H1 (cell line): ENCODE measurements around the gene CAMKK2. TPM values are rescaled to one million over a fixed set of nuclear protein-coding genes. Genes with fewer than 3 reads are reported as not detected.

Experiments used
- CTCF ChIA-PET: fragments of 300-600 bp; sonication (Branson Sonifier 250); formaldehyde crosslinking; loops from one replicate; lab custom pipeline; 2021; ENCODE audit not compliant: partially characterized antibody; lab: Charles Lee
- POLR2A ChIA-PET: fragments of 300-600 bp; sonication (Branson Sonifier 250); formaldehyde crosslinking; loops from one replicate; lab custom pipeline; 2021; ENCODE audit warnings: inconsistent platforms; ENCODE audit not compliant: partially characterized antibody; lab: Charles Lee
- DNase-seq, 2 experiments: peaks; one replicate each; pipeline versions ENCODE4 v3.0.0 to v3.0.0-alpha.2; 2010 to 2022; ENCODE audit warnings: low spot score in 2 of 2, low read depth in 1 of 2, mixed read lengths in 1 of 2
- FAIRE-seq: peaks from 2 replicates; lab custom pipeline; 2011; peaks lifted over from hg19 to GRCh38; lab: Jason Lieb, UNC
- H2AFZ ChIP-seq: 2 replicates; pipeline ENCODE4 v1.8.1; 2012; ENCODE audit warnings: low read length, inconsistent platforms
- H2AK5ac ChIP-seq: 2 replicates; pipeline ENCODE4 v1.6.1; 2013; ENCODE audit warnings: low read depth, low read length
- H2BK120ac ChIP-seq: replicated peaks from 2 replicates; pipeline ENCODE3; 2013; ENCODE audit warnings: low read depth, low read length, inconsistent platforms
- H2BK12ac ChIP-seq: 2 replicates; pipeline ENCODE4 v1.6.1; 2013; ENCODE audit warnings: low read depth, low read length
- H2BK15ac ChIP-seq: 2 replicates; pipeline ENCODE4 v1.6.1; 2013; ENCODE audit warnings: low read length
- H2BK20ac ChIP-seq: 2 replicates; pipeline ENCODE4 v1.6.1; 2013; ENCODE audit warnings: low read length
- H2BK5ac ChIP-seq: 2 replicates; pipeline ENCODE4 v1.6.1; 2013; ENCODE audit warnings: low read depth, low read length
- H3K14ac ChIP-seq: 2 replicates; pipeline ENCODE4 v1.6.1; 2013; ENCODE audit warnings: inconsistent platforms; ENCODE audit not compliant: insufficient read length
- H3K18ac ChIP-seq: 2 replicates; pipeline ENCODE4 v1.6.1; 2013; ENCODE audit warnings: low read length; ENCODE audit errors: extremely low read depth
- H3K23ac ChIP-seq: 2 replicates; pipeline ENCODE4 v1.6.1; 2013; ENCODE audit warnings: inconsistent platforms; ENCODE audit not compliant: insufficient read length
- H3K23me2 ChIP-seq: 2 replicates; pipeline ENCODE4 v1.6.1; 2013; ENCODE audit warnings: low read depth, low read length
- H3K27ac ChIP-seq: 2 replicates; pipeline ENCODE4 v1.6.1; 2011; ENCODE audit warnings: low read depth, low read length, inconsistent platforms
- H3K27me3 ChIP-seq, 4 experiments: replicated peaks in 1 of 4; 1 replicate in 1 of 4; 2 replicates in 3 of 4; pipeline versions ENCODE4 v1.6.1 to v1.8.1; 2011 to 2013; ENCODE audit warnings: low read length in 3 of 4, mild to moderate bottlenecking in 3 of 4, inconsistent platforms in 2 of 4, mixed read lengths in 2 of 4, moderate library complexity in 1 of 4; ENCODE audit not compliant: control insufficient read depth in 3 of 4, insufficient read depth in 3 of 4; ENCODE audit errors: extremely low read depth in 1 of 4
- H3K36me3 ChIP-seq, 4 experiments: 2 replicates each; pipeline versions ENCODE4 v1.6.1 to v1.8.1; 2011 to 2013; ENCODE audit warnings: mild to moderate bottlenecking in 4 of 4, low read length in 3 of 4, moderate library complexity in 2 of 4, control low read depth in 1 of 4, inconsistent platforms in 1 of 4; ENCODE audit not compliant: insufficient read depth in 4 of 4, control insufficient read depth in 2 of 4
- H3K4ac ChIP-seq: replicated peaks from 2 replicates; pipeline ENCODE3; 2013; ENCODE audit warnings: low read length, low read depth, mixed read lengths, inconsistent platforms; ENCODE audit not compliant: insufficient read length
- H3K4me1 ChIP-seq, 4 experiments: replicated peaks in 1 of 4; 1 replicate in 1 of 4; 2 replicates in 3 of 4; pipeline versions ENCODE4 v1.6.1 to v1.8.1; 2011 to 2013; ENCODE audit warnings: low read length in 3 of 4, inconsistent platforms in 2 of 4, mixed read lengths in 1 of 4; ENCODE audit not compliant: insufficient read depth in 4 of 4, control insufficient read depth in 3 of 4
- H3K4me2 ChIP-seq, 2 experiments: 2 replicates each; pipeline versions ENCODE4 v1.6.1 to v1.8.1; 2011 to 2013; ENCODE audit warnings: low read depth in 2 of 2, low read length in 2 of 2, control low read depth in 1 of 2, inconsistent platforms in 1 of 2, mild to moderate bottlenecking in 1 of 2; ENCODE audit not compliant: insufficient read depth in 1 of 2
- H3K4me3 ChIP-seq, 4 experiments: fragments of 200-600, 300-600 bp in 1 of 4; sonication (generic), shearing (Covaris generic), sonication (Bioruptor Twin) in 1 of 4; 2 replicates each; pipeline versions ENCODE4 v1.5.1 to v1.8.1; 2011 to 2016; ENCODE audit warnings: low read length in 4 of 4, low read depth in 3 of 4, control low read depth in 2 of 4, inconsistent platforms in 2 of 4, mild to moderate bottlenecking in 2 of 4, mixed read lengths in 1 of 4, moderate library complexity in 1 of 4; ENCODE audit not compliant: insufficient read depth in 2 of 4; ENCODE audit errors: extremely low read depth in 1 of 4
- H3K56ac ChIP-seq: replicated peaks from 2 replicates; pipeline ENCODE3; 2013; ENCODE audit warnings: low read depth, mild to moderate bottlenecking, mixed read lengths, low read length, inconsistent platforms; ENCODE audit not compliant: insufficient read length
- H3K79me1 ChIP-seq: 2 replicates; pipeline ENCODE4 v1.6.1; 2013; ENCODE audit warnings: low read depth, low read length, control low read depth
- H3K79me2 ChIP-seq, 2 experiments: 2 replicates each; pipeline versions ENCODE4 v1.6.1 to v1.8.1; 2012 to 2013; ENCODE audit warnings: low read length in 2 of 2, mild to moderate bottlenecking in 2 of 2, inconsistent platforms in 1 of 2; ENCODE audit not compliant: insufficient read depth in 2 of 2, control insufficient read depth in 1 of 2
- H3K9ac ChIP-seq, 4 experiments: replicated peaks in 1 of 4; 1 replicate in 1 of 4; 2 replicates in 3 of 4; pipeline versions ENCODE4 v1.6.1 to v1.8.1; 2011 to 2013; ENCODE audit warnings: low read depth in 3 of 4, low read length in 3 of 4, control low read depth in 2 of 4, mild to moderate bottlenecking in 2 of 4, moderate library complexity in 2 of 4, inconsistent platforms in 1 of 4; ENCODE audit errors: extremely low read depth in 1 of 4
- H3K9me3 ChIP-seq, 2 experiments: 2 replicates each; pipeline versions ENCODE4 v1.6.1 to v1.8.1; 2012 to 2013; ENCODE audit warnings: mild to moderate bottlenecking in 2 of 2, moderate library complexity in 2 of 2, control low read depth in 1 of 2, inconsistent platforms in 1 of 2, low read depth in 1 of 2, low read length in 1 of 2, mixed read lengths in 1 of 2; ENCODE audit not compliant: insufficient read depth in 2 of 2
- H4K20me1 ChIP-seq, 2 experiments: replicated peaks in 1 of 2; 2 replicates each; pipeline versions ENCODE3 to v1.8.1; 2011 to 2013; ENCODE audit warnings: inconsistent platforms in 2 of 2, low read length in 2 of 2, mild to moderate bottlenecking in 1 of 2; ENCODE audit not compliant: insufficient read depth in 2 of 2, control insufficient read depth in 1 of 2
- H4K5ac ChIP-seq: 2 replicates; pipeline ENCODE4 v1.6.1; 2013; ENCODE audit warnings: low read length, low read depth, mixed read lengths, inconsistent platforms; ENCODE audit not compliant: insufficient read length
- H4K8ac ChIP-seq: 2 replicates; pipeline ENCODE4 v1.8.0; 2013; ENCODE audit warnings: mild to moderate bottlenecking, moderate library complexity, low read length, inconsistent platforms; ENCODE audit not compliant: insufficient read depth; ENCODE audit errors: extremely low read depth
- H4K91ac ChIP-seq: replicated peaks from 2 replicates; pipeline ENCODE3; 2013; ENCODE audit warnings: low read length, mixed read lengths, inconsistent platforms; ENCODE audit not compliant: insufficient read length
- CBX5 ChIP-seq: fragments of 300-800, 300-1000 bp; sonication (generic); IDR thresholded peaks from 2 replicates; pipeline ENCODE4 v1.7.1; 2016; ENCODE audit warnings: antibody characterized with exemption, low read length, low read depth
- CEBPB ChIP-seq: IDR thresholded peaks from 2 replicates; pipeline ENCODE4 v1.6.1; 2012; ENCODE audit warnings: low read depth, low read length
- CTBP2 ChIP-seq: IDR thresholded peaks from 2 replicates; pipeline ENCODE4 v1.7.0; 2011; ENCODE audit warnings: borderline replicate concordance, mild to moderate bottlenecking, moderate library complexity, mixed read lengths, low read length; ENCODE audit not compliant: insufficient read depth, insufficient read length
- EGR1 ChIP-seq: IDR thresholded peaks from 2 replicates; pipeline ENCODE4 v1.6.1; 2011; ENCODE audit warnings: low read depth, low read length, borderline replicate concordance
- RFX5 ChIP-seq: IDR thresholded peaks from 2 replicates; pipeline ENCODE4 v1.6.1; 2011; ENCODE audit warnings: low read depth, low read length, improper control_type of control experiment, borderline replicate concordance
- SIN3A ChIP-seq, 2 experiments: IDR thresholded peaks in 1 of 2; conservative IDR thresholded peaks in 1 of 2; 2 replicates each; pipeline ENCODE4 v1.6.1; 2011 to 2012; ENCODE audit warnings: low read length in 2 of 2, improper control_type of control experiment in 1 of 2, low read depth in 1 of 2, mild to moderate bottlenecking in 1 of 2
- WGBS, 2 experiments: shearing (Covaris generic) in 1 of 2; methylation state at CpG; one replicate each; pipeline versions ENCODE4 v1.1.6 to v1.1.7; 2013 to 2015; ENCODE audit warnings: low lambda C conversion rate in 2 of 2, mixed read lengths in 2 of 2, inconsistent platforms in 1 of 2, low coverage in 1 of 2, missing lambda C conversion rate in 1 of 2; ENCODE audit not compliant: insufficient replicate concordance in 2 of 2, insufficient coverage in 1 of 2, insufficient read length in 1 of 2; ENCODE audit errors: extremely low coverage in 1 of 2, missing lambda C conversion rate in 1 of 2; 5-methylcytosine and 5-hydroxymethylcytosine counted together
- polyA plus RNA-seq, 7 experiments: library from polyadenylated mRNA; depleted of rRNA in 3 of 7; stranded (reverse) in 5 of 7; unstranded in 2 of 7; fragments of >200 nt in 5 of 7; fragments of 200-250 nt in 2 of 7; gene quantifications; 1 replicate in 5 of 7; 2 replicates in 1 of 7; 4 replicates in 1 of 7; pipeline versions ENCODE4 v1.2.1 to v1.2.3, GENCODE V29; 2011 to 2013; ENCODE audit warnings: missing spikeins in 2 of 7, mixed read lengths in 2 of 7
- total RNA-seq: library from RNA; stranded (reverse); fragmentation: NEBNext Ultra II Directional; extraction: Animal tissue kit (Norgen Biotek cat#: 25700); gene quantifications from 2 replicates; pipeline ENCODE4 v1.2.1, GENCODE V29; 2021

Gene CAMKK2
- total and polyA plus RNA-seq, 2 of the 8 experiments (the other 6 are each of a cell fraction or from before 2014, with no cell fraction given) = 29.6 to 30.6 TPM

DNA sequence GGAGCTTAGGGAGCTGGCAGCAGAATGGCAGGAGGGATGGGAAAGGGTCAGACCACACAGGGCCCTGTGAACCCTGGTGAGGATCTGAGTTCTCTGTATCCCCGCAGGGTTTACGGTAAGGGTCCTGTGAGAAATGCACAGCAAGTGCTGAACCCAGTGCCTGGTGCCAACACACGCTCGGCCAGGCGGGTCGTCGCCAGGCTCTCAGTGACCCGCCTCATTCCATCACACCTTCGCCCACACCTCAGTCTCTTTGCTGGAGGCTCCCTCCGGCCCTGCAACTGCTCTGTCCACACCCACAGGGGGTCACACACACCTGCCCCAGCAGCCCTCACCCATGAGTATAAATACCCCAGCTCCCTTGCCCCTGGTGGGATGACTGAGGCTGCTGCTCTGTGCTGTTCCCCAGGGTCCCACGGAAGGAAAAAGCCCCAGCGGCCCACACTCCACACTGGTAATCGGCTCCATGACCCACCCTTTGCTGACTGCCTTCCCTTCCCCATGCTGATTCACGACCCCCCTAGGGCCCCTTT is 23.1 kb downstream of the CAMKK2 start:
- H2BK5ac ChIP-seq = no peak overlapping the region
- H3K4me1 ChIP-seq = no peaks in the 10 kb centered on the region
- H3K23ac ChIP-seq = no peak overlapping the region
- H3K9ac ChIP-seq = no peak overlapping the region
- H3K79me2 ChIP-seq = no peaks in the 10 kb centered on the region; a peak in 1 of 4 replicates
- H2AK5ac ChIP-seq = no peak overlapping the region
- no peaks in the 10 kb centered on the region for H3K23me2 ChIP-seq
- no peak overlapping the region for H3K56ac ChIP-seq
- no peaks in the 10 kb centered on the region for H3K79me1 ChIP-seq
- no peak overlapping the region for H3K4me2 ChIP-seq
- no peak for FAIRE-seq
- H2BK12ac ChIP-seq = no peak overlapping the region
- H4K5ac ChIP-seq = no peak overlapping the region
- H3K27me3 ChIP-seq = no peaks in the 10 kb centered on the region
- DNase-seq = no peak
- no peak overlapping the region for H4K8ac ChIP-seq
- H3K4me3 ChIP-seq = no peak overlapping the region
- no peak overlapping the region for H2BK120ac ChIP-seq
- H3K36me3 ChIP-seq = peaks cover 2 to 20% (median 6%) of the 10 kb centered on the region in 4 experiments; a peak in 5 of 8 replicates
- H4K20me1 ChIP-seq = peaks cover 0 to 6% of the 10 kb centered on the region in 2 experiments
- ChIA-PET POLR2A (interaction anchor here (1.3 kb wide), 1 partner anchor 12 kb away, joined by 3 read pairs; no protein-coding TSS in a partner anchor), CTCF (interaction anchor here (0.6 kb wide), 1 partner anchor 637 kb away, joined by 3 read pairs; no protein-coding TSS in a partner anchor)
- 95% methylated on average over 10 of the region's 14 CpGs; no CpG with 5 or more reads in 1 of the 2 experiments for WGBS, 2 experiments
- H3K9me3 ChIP-seq = no peaks in the 10 kb centered on the region
- H3K14ac ChIP-seq = no peak overlapping the region
- H2BK15ac ChIP-seq = no peak overlapping the region
- H3K18ac ChIP-seq = no peak overlapping the region
- H3K4ac ChIP-seq = no peak overlapping the region
- no peak overlapping the region for H4K91ac ChIP-seq
- no peak overlapping the region for H2BK20ac ChIP-seq
- no peak overlapping the region for H3K27ac ChIP-seq
- H2AFZ ChIP-seq = no peak overlapping the region
- TF ChIP-seq CBX5 (no peak), CEBPB (no peak), CTBP2 (no peak), RFX5 (no peak), EGR1 (no peak), SIN3A (conservative IDR thresholded peaks at IDR 0.05 in 1 of 2, IDR thresholded peaks at IDR 0.05 in 1 of 2; ENCODE audit: low read depth in 1 of 2, low read length in 2 of 2) (no peak)
